Stomach (tissue), 9 donors: ENCODE data around the gene DPP6. TPM values are rescaled to one million over a fixed set of nuclear protein-coding genes. Genes with fewer than 3 reads are reported as not detected.

Source experiments
- DNase-seq, 2 donors: peaks; one replicate each; pipeline versions ENCODE4 v3.0.0 to v3.0.0-alpha.2; 2013 to 2019
- H3K27ac ChIP-seq, 5 donors: fragments of 200-600 bp in 4 of 5; sonication (generic) in 4 of 5; one replicate each; pipeline ENCODE4 v1.5.1; 2013 to 2019; ENCODE audit warnings: mild to moderate bottlenecking in 1 of 5, moderate library complexity in 1 of 5
- H3K27me3 ChIP-seq, 3 donors: fragments of 200-600 bp; sonication (generic); one replicate each; pipeline ENCODE4 v1.5.1; 2017 to 2019; ENCODE audit warnings: mixed run types in 1 of 3
- H3K36me3 ChIP-seq, 4 donors: fragments of 200-600 bp; sonication (generic); 1 replicate in 3 of 4; 2 replicates in 1 of 4; pipeline ENCODE4 v1.5.1; 2016 to 2019
- H3K4me1 ChIP-seq, 4 donors: fragments of 200-600 bp; sonication (generic); one replicate each; pipeline ENCODE4 v1.5.1; 2016 to 2019
- H3K4me3 ChIP-seq, 4 donors: fragments of 200-600 bp; sonication (generic) in 3 of 4; one replicate each; pipeline ENCODE4 v1.5.1; 2016 to 2019; ENCODE audit warnings: mild to moderate bottlenecking in 1 of 4
- H3K9me3 ChIP-seq, 4 donors: fragments of 200-600 bp; sonication (generic); one replicate each; pipeline ENCODE4 v1.5.1; 2016 to 2019
- EP300 ChIP-seq: sonication (generic); formaldehyde crosslinking; IDR thresholded peaks from one replicate; pipeline ENCODE4 v1.6.1; 2017; ENCODE audit warnings: antibody characterized with exemption
- POLR2A ChIP-seq, 4 donors: fragments of 450-650 bp; IDR thresholded peaks; one replicate each; pipeline ENCODE4 v1.6.1; 2016; ENCODE audit warnings: antibody characterized with exemption in 4 of 4, control low read depth in 2 of 4, mild to moderate bottlenecking in 1 of 4, moderate library complexity in 1 of 4
- POLR2AphosphoS5 ChIP-seq, 3 donors: sonication (generic); formaldehyde crosslinking; IDR thresholded peaks; one replicate each; pipeline ENCODE4 v1.6.1; 2016; ENCODE audit warnings: antibody characterized with exemption in 3 of 3
- WGBS, 5 donors: extraction: QIAGEN DNeasy Blood & Tissue Kit in 3 of 5; methylation state at CpG; one replicate each; pipeline versions ENCODE4 v1.1.5 to v1.1.7; 2013 to 2018; 5-methylcytosine and 5-hydroxymethylcytosine counted together
- intact Hi-C: fragments of 100-400 bp; cut with DNase I; formaldehyde crosslinking; loops from one replicate; pipeline ENCODE4 v1.15.1; 2023; ENCODE audit warnings: low total_unique reads
- polyA plus RNA-seq, 3 donors: library from polyadenylated mRNA; stranded (reverse); fragments of 200-250 nt; gene quantifications; one replicate each; pipeline ENCODE4 v1.2.3, GENCODE V29; 2013
- total RNA-seq, 5 donors: library from RNA; depleted of rRNA; stranded (reverse); fragments of >200 nt; gene quantifications; one replicate each; pipeline versions ENCODE4 v1.1.0 to v1.2.3, GENCODE V29; 2014 to 2016
- TF ChIP-seq, protein P1 (sequence below), 7 experiments: fragments of 450-650 bp in 4 of 7; fragments of 200-600 bp in 3 of 7; sonication (generic) in 3 of 7; IDR thresholded peaks; one replicate each; pipeline ENCODE4 v1.5.1; 2016 to 2019; ENCODE audit warnings: antibody characterized with exemption in 7 of 7, control low read depth in 2 of 7, mild to moderate bottlenecking in 1 of 7
- donor health status: healthy with polysubstance abuse.
- donor health status: Bipolar disorder and iron deficiency.
- donor health status: healthy.

Gene DPP6
- total and polyA plus RNA-seq, 8 donors = 0.15 to 29.8 (median 4.9) TPM

DNA sequence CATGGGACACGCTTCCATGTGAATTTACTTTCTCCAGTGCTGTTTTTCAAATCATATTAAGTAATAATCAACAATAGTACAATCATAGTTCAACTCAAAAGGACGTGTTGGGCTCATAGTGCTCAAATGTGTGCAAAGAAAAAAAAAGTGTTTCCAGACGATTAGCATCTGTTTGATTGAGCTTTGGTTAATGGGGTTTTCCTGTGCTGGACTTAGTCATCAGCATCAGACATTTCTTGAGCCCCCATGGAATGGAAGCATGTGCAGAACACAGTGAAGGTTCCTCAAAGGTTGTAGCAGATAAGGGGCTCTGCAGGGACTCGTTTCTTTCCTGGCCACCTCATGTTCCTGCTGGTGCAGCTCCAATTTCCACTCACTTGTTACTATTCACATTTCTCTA, 716.8 kb downstream of the DPP6 start:
- peaks cover 0 to 10% (median 2%) of the 10 kb centered on the region in 4 donors for H3K36me3 ChIP-seq
- H3K4me1 ChIP-seq = no peaks in the 10 kb centered on the region
- intact Hi-C loops = no loop called here
- TF ChIP-seq EP300 (no peak), POLR2AphosphoS5 (IDR thresholded peaks at IDR 0.05) (no peak), POLR2A (IDR thresholded peaks at IDR 0.05) (no peak)
- TF ChIP-seq, protein P1, sequence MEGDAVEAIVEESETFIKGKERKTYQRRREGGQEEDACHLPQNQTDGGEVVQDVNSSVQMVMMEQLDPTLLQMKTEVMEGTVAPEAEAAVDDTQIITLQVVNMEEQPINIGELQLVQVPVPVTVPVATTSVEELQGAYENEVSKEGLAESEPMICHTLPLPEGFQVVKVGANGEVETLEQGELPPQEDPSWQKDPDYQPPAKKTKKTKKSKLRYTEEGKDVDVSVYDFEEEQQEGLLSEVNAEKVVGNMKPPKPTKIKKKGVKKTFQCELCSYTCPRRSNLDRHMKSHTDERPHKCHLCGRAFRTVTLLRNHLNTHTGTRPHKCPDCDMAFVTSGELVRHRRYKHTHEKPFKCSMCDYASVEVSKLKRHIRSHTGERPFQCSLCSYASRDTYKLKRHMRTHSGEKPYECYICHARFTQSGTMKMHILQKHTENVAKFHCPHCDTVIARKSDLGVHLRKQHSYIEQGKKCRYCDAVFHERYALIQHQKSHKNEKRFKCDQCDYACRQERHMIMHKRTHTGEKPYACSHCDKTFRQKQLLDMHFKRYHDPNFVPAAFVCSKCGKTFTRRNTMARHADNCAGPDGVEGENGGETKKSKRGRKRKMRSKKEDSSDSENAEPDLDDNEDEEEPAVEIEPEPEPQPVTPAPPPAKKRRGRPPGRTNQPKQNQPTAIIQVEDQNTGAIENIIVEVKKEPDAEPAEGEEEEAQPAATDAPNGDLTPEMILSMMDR (IDR thresholded peaks at IDR 0.05) = no peak
- no peak overlapping the region for H3K4me3 ChIP-seq
- no peaks in the 10 kb centered on the region for H3K9me3 ChIP-seq
- no peak for DNase-seq
- H3K27me3 ChIP-seq = no peaks in the 10 kb centered on the region
- 44 to 64% (median 49%) methylated on average over 4 of the region's 4 CpGs for WGBS, 5 donors
- H3K27ac ChIP-seq = no peak overlapping the region

DNA sequence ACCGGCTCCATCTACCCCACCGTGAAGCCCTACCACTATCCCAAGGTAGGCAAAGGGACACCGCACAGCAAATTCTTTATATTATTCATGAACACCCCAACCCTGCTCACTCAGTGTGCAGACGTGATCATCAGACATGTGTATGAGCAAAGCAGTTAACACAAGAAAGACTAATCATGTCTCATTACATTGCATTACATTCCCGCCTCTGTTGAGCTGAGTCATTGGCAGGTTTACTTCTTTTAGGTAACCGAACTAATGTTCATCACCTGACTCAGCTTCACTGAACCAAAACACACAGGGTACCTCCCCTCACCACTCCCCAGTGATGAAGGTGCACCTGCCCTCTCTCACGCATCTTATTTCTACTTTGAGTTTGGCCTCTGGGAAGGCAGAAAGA, 717.3 kb downstream of the DPP6 start:
- no peak overlapping the region for H3K27ac ChIP-seq
- H3K27me3 ChIP-seq = no peaks in the 10 kb centered on the region
- DNase-seq = no peak
- TF ChIP-seq POLR2A (IDR thresholded peaks at IDR 0.05) = no peak
- TF ChIP-seq EP300 = no peak
- no peak for TF ChIP-seq POLR2AphosphoS5 (IDR thresholded peaks at IDR 0.05)
- TF ChIP-seq, protein P1 (IDR thresholded peaks at IDR 0.05) = no peak
- 86 to 96% (median 91%) methylated on average over 7 of the region's 7 CpGs for WGBS, 5 donors
- no peaks in the 10 kb centered on the region for H3K4me1 ChIP-seq
- H3K4me3 ChIP-seq = no peak overlapping the region
- H3K36me3 ChIP-seq = peaks cover 0 to 10% (median 2%) of the 10 kb centered on the region in 4 donors
- H3K9me3 ChIP-seq = no peaks in the 10 kb centered on the region
- intact Hi-C loops = no loop called here

DNA sequence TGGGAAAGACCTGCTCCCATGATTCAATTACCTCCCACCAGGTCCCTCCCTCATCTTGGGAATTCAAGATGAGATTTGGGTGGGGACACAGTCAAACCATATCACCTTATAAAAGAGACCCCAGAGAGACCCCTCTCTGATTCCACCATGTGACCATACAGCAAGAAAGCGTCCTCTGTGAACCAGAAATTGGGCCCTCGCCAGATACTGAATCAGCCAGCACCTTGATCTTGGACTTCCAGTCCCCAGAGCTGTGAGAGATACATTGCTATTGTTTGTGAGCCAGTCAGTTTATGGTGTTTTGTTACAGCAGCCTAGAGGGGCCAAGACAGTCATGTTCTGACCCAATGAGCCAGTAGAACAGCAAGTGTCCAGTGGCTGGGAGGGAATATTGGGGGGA, 718.2 kb downstream of the DPP6 start:
- 76 to 100% (median 80%) methylated on average over 2 of the region's 2 CpGs for WGBS, 5 donors
- Histone ChIP-seq H3K36me3 (peaks cover 0 to 10% (median 2%) of the 10 kb centered on the region in 4 donors), H3K4me3 (no peak overlapping the region), H3K4me1 (no peaks in the 10 kb centered on the region), H3K27me3 (no peaks in the 10 kb centered on the region), H3K27ac (no peak overlapping the region), H3K9me3 (no peaks in the 10 kb centered on the region)
- TF ChIP-seq, protein P1 (IDR thresholded peaks at IDR 0.05) = no peak
- TF ChIP-seq POLR2A (IDR thresholded peaks at IDR 0.05) = no peak
- no peak for DNase-seq
- intact Hi-C loops = no loop called here

DNA sequence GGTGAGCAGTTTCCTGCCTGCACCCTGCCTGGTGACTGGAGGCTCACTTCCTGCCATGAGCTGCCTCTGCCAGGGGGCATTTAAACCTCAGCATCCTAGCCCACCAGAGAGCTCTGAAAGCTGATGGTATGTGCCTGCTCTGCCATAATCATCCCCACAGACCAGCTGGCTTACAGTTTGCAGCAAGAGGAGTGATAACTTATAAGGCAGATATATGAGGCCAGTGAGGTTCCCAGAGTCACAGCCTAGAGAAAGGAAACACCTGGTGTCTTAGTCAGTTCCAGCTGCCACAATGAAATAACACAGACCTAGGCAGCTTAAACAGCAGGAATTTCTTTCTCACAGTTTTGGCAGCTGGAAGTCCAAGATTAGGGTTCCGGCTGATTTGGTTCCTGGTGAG, 718.8 kb downstream of the DPP6 start:
- Histone ChIP-seq H3K9me3 (no peaks in the 10 kb centered on the region), H3K4me3 (no peak overlapping the region), H3K27ac (no peak overlapping the region), H3K36me3 (peaks cover 0 to 10% (median 2%) of the 10 kb centered on the region in 4 donors), H3K4me1 (no peaks in the 10 kb centered on the region), H3K27me3 (no peaks in the 10 kb centered on the region)
- no peak for TF ChIP-seq EP300
- TF ChIP-seq, protein P1 (IDR thresholded peaks at IDR 0.05) = no peak
- TF ChIP-seq POLR2A (IDR thresholded peaks at IDR 0.05) = no peak
- TF ChIP-seq POLR2AphosphoS5 (IDR thresholded peaks at IDR 0.05) = no peak
- no peak for DNase-seq
- WGBS, 5 donors = 80 to 91% (median 83%) methylated on average over 1 of the region's 1 CpG
- intact Hi-C loops = no loop called here
